OCI-LY1 (cell line): ENCODE results near the gene CXCL12.

Source experiments
- CTCF ChIP-seq: fragments of 200-600 bp; sonication (generic), shearing (Covaris generic); IDR thresholded peaks from 2 replicates; pipeline ENCODE4 v1.5.1; 2017; ENCODE audit warnings: mild to moderate bottlenecking, antibody characterized with exemption, low read length, moderate library complexity, mixed read lengths
- EZH2 ChIP-seq: fragments of 200-600 bp; sonication (generic), shearing (Covaris generic); IDR thresholded peaks from 2 replicates; pipeline ENCODE4 v1.8.0; 2017; ENCODE audit warnings: borderline replicate concordance, mixed run types, mild to moderate bottlenecking, antibody characterized with exemption, low read length, moderate library complexity, mixed read lengths

DNA sequence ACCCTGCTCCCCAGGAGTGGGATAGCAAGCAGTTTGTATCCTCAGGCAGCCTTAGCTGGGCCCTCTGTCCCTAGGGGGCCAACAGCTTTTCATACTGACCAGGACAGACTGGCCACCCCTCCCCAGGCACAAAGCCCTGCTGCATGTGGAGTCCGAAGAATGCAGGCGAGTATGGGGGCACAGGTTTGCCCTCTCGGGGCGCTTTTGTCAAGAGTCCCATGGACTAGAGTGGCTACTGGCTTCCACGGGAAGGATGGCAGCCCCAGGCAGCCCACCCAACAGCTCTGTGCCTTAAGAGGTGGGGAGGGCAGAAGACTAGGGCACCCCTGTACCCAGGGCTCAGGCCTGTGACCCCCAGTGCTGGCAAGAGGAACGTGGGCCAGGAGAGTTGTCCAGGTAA lies 10.7 kb downstream of the CXCL12 start:
- TF ChIP-seq EZH2, result no peak
- TF ChIP-seq CTCF, result no peak
